HFFc6 (cell line): Measurements from ENCODE around the gene GPR50. TPM values are rescaled to one million over a fixed set of nuclear protein-coding genes. Genes with fewer than 3 reads are reported as not detected.
A peak's percentile ranks its signal among the peaks of the same experiment; 100 is the strongest.

Experiments used
- DNase-seq: peaks from one replicate; pipeline ENCODE4 v3.0.0-alpha.2; 2018
- H3K27ac Mint-ChIP-seq: 2 replicates; pipeline ENCODE4 v1.8.0; 2020; ENCODE audit warnings: mild to moderate bottlenecking, mixed read lengths
- H3K27me3 Mint-ChIP-seq: 2 replicates; pipeline ENCODE4 v1.8.0; 2021; ENCODE audit warnings: mild to moderate bottlenecking, moderate library complexity, mixed read lengths; ENCODE audit not compliant: insufficient read depth
- H3K36me3 Mint-ChIP-seq: 2 replicates; pipeline ENCODE4 v1.8.0; 2021; ENCODE audit warnings: low read depth, mixed read lengths
- H3K4me1 Mint-ChIP-seq: 2 replicates; pipeline ENCODE4 v1.8.0; 2020; ENCODE audit warnings: low read depth, mixed read lengths
- H3K4me3 Mint-ChIP-seq: 2 replicates; pipeline ENCODE4 v1.8.0; 2020; ENCODE audit warnings: mild to moderate bottlenecking, moderate library complexity, mixed read lengths
- H3K9me3 Mint-ChIP-seq: 2 replicates; pipeline ENCODE4 v1.8.0; 2020; ENCODE audit warnings: mild to moderate bottlenecking, mixed read lengths
- long read RNA-seq: library from polyadenylated mRNA; unstranded; transcript quantifications from one replicate; pipeline ENCODE4 v2.0.0, GENCODE V29; 2019
- total RNA-seq, 6 experiments: library from RNA; stranded (reverse); fragmentation: NEBNext Ultra II Directional; extraction: Animal tissue kit (Norgen Biotek cat#: 25700); gene quantifications; 2 replicates in 1 of 6; 3 replicates in 5 of 6; pipeline ENCODE4 v1.2.3, GENCODE V29; 2021
- TF ChIP-seq, protein P1 (sequence below): fragments of 200-600 bp; sonication (generic); IDR thresholded peaks from 2 replicates; pipeline ENCODE4 v1.5.0; 2021; ENCODE audit warnings: antibody characterized with exemption, mild to moderate bottlenecking

GPR50 gene
- not detected for total RNA-seq
- long read RNA-seq, result 0 reads

DNA sequence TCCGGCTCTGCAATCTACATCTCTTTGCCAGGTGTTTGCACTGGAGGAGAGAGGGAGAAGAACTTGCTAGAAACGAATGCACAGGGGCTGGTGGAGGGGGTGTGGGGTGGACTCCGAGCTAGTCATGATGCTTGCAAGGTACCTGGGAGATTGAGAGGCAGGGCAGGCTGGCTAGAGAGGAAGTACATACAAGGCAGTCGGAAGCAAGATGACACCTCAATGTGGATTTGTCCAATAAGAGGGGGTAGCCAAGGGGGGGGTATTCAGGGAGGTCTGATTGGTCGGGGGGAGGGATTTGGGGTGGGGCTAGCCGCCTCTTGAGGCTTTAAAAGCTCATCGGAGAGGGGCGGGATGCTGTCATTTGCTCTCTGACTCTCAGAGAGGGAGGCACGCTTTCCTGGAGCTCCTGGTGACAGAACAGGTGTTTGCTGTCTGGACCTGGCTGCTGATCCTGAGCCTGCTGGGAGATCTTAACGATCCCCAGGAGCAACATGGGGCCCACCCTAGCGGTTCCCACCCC, at the start of gene GPR50:
TSS of gene GPR50 (plus strand) at position 354 of the 520 bp plus-strand sequence. CDS start at position 492, 138 bp downstream.
- no peaks in the 10 kb centered on the region for H3K27me3 Mint-ChIP-seq
- H3K4me3 Mint-ChIP-seq, result no peak within 1 kb of the TSS
- H3K27ac Mint-ChIP-seq, result no peak within 1 kb of the TSS
- no peaks in the 10 kb centered on the region for H3K9me3 Mint-ChIP-seq
- H3K4me1 Mint-ChIP-seq, result no peaks in the 10 kb centered on the region
- no peaks in the 10 kb centered on the region for H3K36me3 Mint-ChIP-seq
- no peak for DNase-seq
- TF ChIP-seq, protein P1, sequence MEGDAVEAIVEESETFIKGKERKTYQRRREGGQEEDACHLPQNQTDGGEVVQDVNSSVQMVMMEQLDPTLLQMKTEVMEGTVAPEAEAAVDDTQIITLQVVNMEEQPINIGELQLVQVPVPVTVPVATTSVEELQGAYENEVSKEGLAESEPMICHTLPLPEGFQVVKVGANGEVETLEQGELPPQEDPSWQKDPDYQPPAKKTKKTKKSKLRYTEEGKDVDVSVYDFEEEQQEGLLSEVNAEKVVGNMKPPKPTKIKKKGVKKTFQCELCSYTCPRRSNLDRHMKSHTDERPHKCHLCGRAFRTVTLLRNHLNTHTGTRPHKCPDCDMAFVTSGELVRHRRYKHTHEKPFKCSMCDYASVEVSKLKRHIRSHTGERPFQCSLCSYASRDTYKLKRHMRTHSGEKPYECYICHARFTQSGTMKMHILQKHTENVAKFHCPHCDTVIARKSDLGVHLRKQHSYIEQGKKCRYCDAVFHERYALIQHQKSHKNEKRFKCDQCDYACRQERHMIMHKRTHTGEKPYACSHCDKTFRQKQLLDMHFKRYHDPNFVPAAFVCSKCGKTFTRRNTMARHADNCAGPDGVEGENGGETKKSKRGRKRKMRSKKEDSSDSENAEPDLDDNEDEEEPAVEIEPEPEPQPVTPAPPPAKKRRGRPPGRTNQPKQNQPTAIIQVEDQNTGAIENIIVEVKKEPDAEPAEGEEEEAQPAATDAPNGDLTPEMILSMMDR, result no peak

DNA sequence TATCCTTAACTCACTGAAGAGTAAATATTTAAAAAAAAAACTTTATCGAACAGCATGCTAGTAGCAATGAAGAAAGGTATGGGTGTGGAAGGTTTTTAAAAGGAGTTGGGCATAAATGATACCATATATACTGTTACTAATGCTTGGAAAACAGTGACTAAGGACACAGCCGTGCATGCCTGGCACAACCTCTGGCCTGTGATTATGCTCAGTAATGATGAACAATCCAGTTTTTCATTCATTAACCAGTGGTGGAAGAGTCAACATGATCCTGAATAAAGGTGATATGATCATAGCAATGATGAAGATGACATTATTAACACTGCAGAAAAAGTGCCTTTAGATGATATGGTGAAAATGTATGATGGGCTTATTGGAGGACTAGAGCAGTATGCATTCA, 43.9 kb upstream of the GPR50 start:
- no peaks in the 10 kb centered on the region for H3K36me3 Mint-ChIP-seq
- H3K27ac Mint-ChIP-seq, result no peak overlapping the region
- H3K4me3 Mint-ChIP-seq, result no peak overlapping the region
- H3K4me1 Mint-ChIP-seq, result no peaks in the 10 kb centered on the region
- no peak for DNase-seq
- no peaks in the 10 kb centered on the region for H3K9me3 Mint-ChIP-seq
- H3K27me3 Mint-ChIP-seq, result no peaks in the 10 kb centered on the region
- TF ChIP-seq, protein P1, result no peak

DNA sequence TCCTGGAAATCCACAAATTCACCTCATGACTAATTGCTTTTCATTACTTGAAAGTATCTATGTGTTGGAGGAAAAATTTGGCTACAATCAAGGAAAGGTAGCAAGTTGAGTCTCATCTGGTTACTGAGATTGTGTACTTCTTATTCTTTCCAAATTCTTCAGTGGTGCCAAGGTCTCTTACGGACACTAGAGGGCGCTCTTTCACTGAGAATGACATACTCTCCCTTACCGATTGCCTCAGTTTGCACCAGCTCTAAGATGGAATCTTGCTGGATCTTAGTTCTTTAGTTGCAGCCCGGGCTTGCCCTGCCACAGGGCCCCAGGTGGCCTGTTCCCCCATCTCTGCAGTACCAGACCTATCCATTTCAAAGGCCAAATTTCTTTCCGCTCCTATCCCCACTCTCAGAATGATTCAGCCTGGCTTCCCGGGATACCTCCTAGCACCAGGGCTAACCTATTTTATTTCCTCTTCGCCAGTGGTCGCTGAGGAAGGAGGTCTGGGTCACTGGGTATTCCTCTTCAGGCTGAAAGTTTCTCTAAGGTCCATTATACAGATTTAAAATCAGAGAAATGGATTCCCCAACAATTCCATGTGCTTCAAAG, 24.6 kb upstream of the GPR50 start:
- no peaks in the 10 kb centered on the region for H3K36me3 Mint-ChIP-seq
- no peak overlapping the region for H3K4me3 Mint-ChIP-seq
- H3K27me3 Mint-ChIP-seq, result peaks cover 2% of the 10 kb centered on the region; the same call in 1 of the 2 replicates
- peak; percentile 17 for DNase-seq
- no peak overlapping the region for H3K27ac Mint-ChIP-seq
- H3K9me3 Mint-ChIP-seq, result no peaks in the 10 kb centered on the region
- TF ChIP-seq, protein P1, result peak; percentile 84
- peaks cover 8% of the 10 kb centered on the region; the same call in 1 of the 2 replicates for H3K4me1 Mint-ChIP-seq

DNA sequence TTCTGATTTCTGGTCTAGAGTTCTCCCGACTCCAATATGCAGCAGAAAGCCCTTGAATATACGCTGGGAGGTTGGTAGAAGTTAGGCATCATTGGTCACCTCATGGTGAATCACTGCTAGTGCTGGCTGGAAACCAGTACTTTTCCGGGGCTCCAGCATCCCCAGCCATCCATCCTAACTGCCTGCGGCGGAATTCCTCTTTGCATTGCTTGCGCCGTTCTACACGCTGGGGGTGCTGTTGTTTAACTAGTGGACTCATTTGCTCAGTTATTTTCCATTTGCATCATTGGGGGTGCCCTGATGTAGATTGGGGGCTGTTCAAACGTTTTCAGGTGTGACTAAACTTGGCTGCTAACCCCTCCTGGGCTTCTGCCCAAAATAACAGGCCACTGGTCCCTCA, 23.3 kb upstream of the GPR50 start:
- TF ChIP-seq, protein P1, result peak; percentile 63
- Mint-ChIP-seq H3K36me3 (no peaks in the 10 kb centered on the region), H3K27ac (no peak overlapping the region), H3K4me1 (peaks cover 8% of the 10 kb centered on the region; the same call in 1 of the 2 replicates), H3K27me3 (peaks cover 2% of the 10 kb centered on the region; the same call in 1 of the 2 replicates), H3K4me3 (peak overlapping the region; percentile 22; the same call in 1 of the 2 replicates), H3K9me3 (no peaks in the 10 kb centered on the region)
- DNase-seq, result peak; percentile 78

DNA sequence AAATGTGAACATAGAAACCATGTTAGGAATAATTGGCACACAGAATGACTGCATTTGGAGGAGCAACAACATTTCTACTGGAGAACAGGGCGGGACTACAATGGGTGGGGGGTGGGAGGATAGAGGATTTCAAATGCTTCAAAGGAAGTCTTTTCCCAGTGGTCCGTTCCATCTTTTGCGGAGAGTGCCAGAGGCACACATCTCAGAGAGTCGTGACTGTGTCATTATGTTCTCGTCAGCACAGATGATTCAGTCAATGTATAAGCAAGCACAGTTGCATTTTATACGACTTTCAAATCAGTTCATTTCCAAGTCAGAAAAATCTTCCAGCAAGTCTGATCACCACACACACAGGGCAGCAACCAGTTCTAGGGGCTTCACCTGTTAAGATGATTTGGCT, 22.7 kb upstream of the GPR50 start:
- TF ChIP-seq, protein P1, result no peak
- Mint-ChIP-seq H3K27ac (no peak overlapping the region), H3K4me1 (peaks cover 8% of the 10 kb centered on the region; the same call in 1 of the 2 replicates), H3K36me3 (no peaks in the 10 kb centered on the region), H3K27me3 (peaks cover 2% of the 10 kb centered on the region; the same call in 1 of the 2 replicates), H3K9me3 (no peaks in the 10 kb centered on the region), H3K4me3 (peak overlapping the region; percentile 22; the same call in 1 of the 2 replicates)
- no peak for DNase-seq
